SK-N-SH (cell line): ENCODE measurements around the gene PORCN. TPM values are rescaled to one million over a fixed set of nuclear protein-coding genes. Genes with fewer than 3 reads are reported as not detected.

Experiments used
- CTCF ChIA-PET: fragments of 300-600, 350-600 bp; formaldehyde crosslinking; extraction: SDS; loops from one replicate; lab custom pipeline; 2021; lab: Yijun Ruan, JAX
- POLR2A ChIA-PET: fragments of 350-600 bp; sonication (Branson Sonifier 250); formaldehyde crosslinking; extraction: SDS; loops from one replicate; lab custom pipeline; 2020; ENCODE audit warnings: antibody characterized with exemption, inconsistent platforms; lab: Yijun Ruan, JAX
- DNase-seq: peaks from one replicate; pipeline ENCODE4 v3.0.0; 2012
- H2AFZ ChIP-seq: fragments of 200-600 bp; sonication (generic); 2 replicates; pipeline ENCODE4 v1.8.1; 2016; ENCODE audit warnings: antibody characterized with exemption, mild to moderate bottlenecking, low read depth
- H3F3A ChIP-seq: fragments of 200-600 bp; sonication (generic); replicated peaks from 2 replicates; pipeline ENCODE3; 2016; ENCODE audit warnings: antibody characterized with exemption, mild to moderate bottlenecking; ENCODE audit not compliant: insufficient read depth
- H3K27ac ChIP-seq, 2 experiments: fragments of 200-500 bp in 1 of 2; fragments of 200-600 bp in 1 of 2; sonication (Bioruptor generic) in 1 of 2; sonication (generic), shearing (Covaris generic) in 1 of 2; 2 replicates each; pipeline versions ENCODE4 v1.5.1 to v1.6.1; 2014 to 2016; ENCODE audit warnings: low read depth in 2 of 2, inconsistent platforms in 1 of 2, low read length in 1 of 2, mild to moderate bottlenecking in 1 of 2, mixed read lengths in 1 of 2
- H3K27me3 ChIP-seq: fragments of 200-600 bp; sonication (generic), shearing (Covaris generic); 2 replicates; pipeline ENCODE4 v1.6.1; 2016; ENCODE audit warnings: mixed run types; ENCODE audit not compliant: insufficient read depth
- H3K36me3 ChIP-seq, 2 experiments: fragments of 200-500 bp in 1 of 2; fragments of 200-600 bp in 1 of 2; sonication (Bioruptor generic) in 1 of 2; sonication (generic) in 1 of 2; replicated peaks in 1 of 2; 2 replicates each; pipeline versions ENCODE3 to v1.5.1; 2014 to 2016; ENCODE audit warnings: low read length in 1 of 2, mild to moderate bottlenecking in 1 of 2; ENCODE audit not compliant: insufficient read depth in 2 of 2, control insufficient read depth in 1 of 2
- H3K4me1 ChIP-seq, 2 experiments: fragments of 200-500 bp in 1 of 2; fragments of 200-600 bp in 1 of 2; sonication (Bioruptor generic) in 1 of 2; sonication (generic), shearing (Covaris generic) in 1 of 2; 2 replicates each; pipeline versions ENCODE4 v1.5.1 to v1.6.1; 2014 to 2016; ENCODE audit warnings: low read depth in 1 of 2, low read length in 1 of 2, mixed run types in 1 of 2; ENCODE audit not compliant: insufficient read depth in 2 of 2, control insufficient read depth in 1 of 2
- H3K4me2 ChIP-seq: fragments of 200-600 bp; sonication (generic), shearing (Covaris generic); 2 replicates; pipeline ENCODE4 v1.6.1; 2017; ENCODE audit warnings: mixed run types
- H3K4me3 ChIP-seq, 2 experiments: fragments of 200-500 bp in 1 of 2; fragments of 200-600 bp in 1 of 2; sonication (Bioruptor generic) in 1 of 2; sonication (generic), shearing (Covaris generic) in 1 of 2; 2 replicates each; pipeline versions ENCODE4 v1.5.1 to v1.8.1; 2014 to 2016; ENCODE audit warnings: low read depth in 2 of 2, inconsistent platforms in 1 of 2, low read length in 1 of 2, mild to moderate bottlenecking in 1 of 2, mixed read lengths in 1 of 2, moderate library complexity in 1 of 2
- H3K79me2 ChIP-seq: fragments of 200-600 bp; sonication (generic); 2 replicates; pipeline ENCODE4 v1.8.1; 2017; ENCODE audit warnings: mild to moderate bottlenecking; ENCODE audit not compliant: insufficient read depth
- H3K9ac ChIP-seq: fragments of 200-600 bp; sonication (generic); 2 replicates; pipeline ENCODE4 v1.6.1; 2017; ENCODE audit warnings: mixed run types
- H3K9me2 ChIP-seq: fragments of 200-600 bp; sonication (generic); 2 replicates; pipeline ENCODE4 v1.6.1; 2017; ENCODE audit warnings: mixed run types
- H3K9me3 ChIP-seq: fragments of 200-600 bp; sonication (generic); 2 replicates; pipeline ENCODE4 v1.6.1; 2017; ENCODE audit warnings: mixed run types, mild to moderate bottlenecking, moderate library complexity
- H4K20me1 ChIP-seq: fragments of 200-600 bp; sonication (generic); 2 replicates; pipeline ENCODE4 v1.6.1; 2017; ENCODE audit warnings: mild to moderate bottlenecking, mixed run types; ENCODE audit not compliant: insufficient read depth
- CHD2 ChIP-seq: fragments of 150-350 bp; IDR thresholded peaks from 2 replicates; pipeline ENCODE4 v1.6.1; 2018; ENCODE audit warnings: low read length; ENCODE audit not compliant: partially characterized antibody
- ELF1 ChIP-seq: IDR thresholded peaks from 2 replicates; pipeline ENCODE4 v1.4.0; 2012
- EP300 ChIP-seq, 2 experiments: IDR thresholded peaks; 2 replicates each; pipeline versions ENCODE4 v1.4.0 to v1.6.1; 2012; ENCODE audit warnings: borderline replicate concordance in 1 of 2, low read depth in 1 of 2, low read length in 1 of 2
- FOXM1 ChIP-seq: IDR thresholded peaks from 2 replicates; pipeline ENCODE4 v1.4.0; 2012; ENCODE audit warnings: low read depth, mild to moderate bottlenecking
- GABPA ChIP-seq: IDR thresholded peaks from 2 replicates; pipeline ENCODE4 v1.4.0; 2012; ENCODE audit warnings: low read depth, mild to moderate bottlenecking
- GATA2 ChIP-seq: sonication (generic); formaldehyde crosslinking; IDR thresholded peaks from 2 replicates; pipeline ENCODE4 v1.5.0; 2020; ENCODE audit warnings: mild to moderate bottlenecking, missing genetic modification reagents
- IRF3 ChIP-seq: fragments of 150-350 bp; IDR thresholded peaks from 2 replicates; pipeline ENCODE4 v1.6.1; 2016; ENCODE audit warnings: mild to moderate bottlenecking, low read depth, low read length
- MEF2A ChIP-seq: IDR thresholded peaks from 2 replicates; pipeline ENCODE4 v1.4.0; 2012; ENCODE audit warnings: low read depth, borderline replicate concordance
- NRF1 ChIP-seq: IDR thresholded peaks from 2 replicates; pipeline ENCODE4 v1.6.1; 2012; ENCODE audit warnings: low read depth, mild to moderate bottlenecking, low read length
- PBX3 ChIP-seq: IDR thresholded peaks from 2 replicates; pipeline ENCODE4; 2012
- POLR2AphosphoS5 ChIP-seq: IDR thresholded peaks from 2 replicates; pipeline ENCODE4 v1.6.1; 2012; ENCODE audit warnings: low read depth, low read length
- RAD21 ChIP-seq: IDR thresholded peaks from 2 replicates; pipeline ENCODE4 v1.6.1; 2012; ENCODE audit warnings: mild to moderate bottlenecking, low read length
- RXRA ChIP-seq: IDR thresholded peaks from 2 replicates; pipeline ENCODE4 v1.4.0; 2012; ENCODE audit warnings: low read depth, mild to moderate bottlenecking, borderline replicate concordance
- SIN3A ChIP-seq: IDR thresholded peaks from 2 replicates; pipeline ENCODE4 v1.6.1; 2012; ENCODE audit warnings: low read depth, mild to moderate bottlenecking, low read length, moderate library complexity, borderline replicate concordance
- TAF1 ChIP-seq: IDR thresholded peaks from 2 replicates; pipeline ENCODE4 v1.6.1; 2012; ENCODE audit warnings: low read depth, mild to moderate bottlenecking, low read length, moderate library complexity, borderline replicate concordance
- TCF12 ChIP-seq: IDR thresholded peaks from 2 replicates; pipeline ENCODE4 v1.4.0; 2012
- ZBTB33 ChIP-seq: IDR thresholded peaks from 2 replicates; pipeline ENCODE4 v1.4.0; 2012; ENCODE audit warnings: low read depth, borderline replicate concordance
- WGBS: methylation state at CpG from one replicate; pipeline ENCODE4 v1.1.6; 2017; ENCODE audit warnings: low lambda C conversion rate; 5-methylcytosine and 5-hydroxymethylcytosine counted together
- polyA plus RNA-seq, 3 experiments: library from polyadenylated mRNA; depleted of rRNA; stranded (reverse); fragments of >200 nt; gene quantifications; 2 replicates each; pipeline ENCODE4 v1.2.3, GENCODE V29; 2012
- TF ChIP-seq, protein P1 (sequence below): IDR thresholded peaks from 2 replicates; pipeline ENCODE4 v1.4.0; 2012; ENCODE audit warnings: low read depth, borderline replicate concordance
- TF ChIP-seq, protein P2 (sequence below): IDR thresholded peaks from 2 replicates; pipeline ENCODE4 v1.4.0; 2012; ENCODE audit warnings: low read depth

Gene PORCN
- polyA plus RNA-seq, 1 of the 3 experiments (the other 2 are of a cell fraction): 11.0 TPM

DNA sequence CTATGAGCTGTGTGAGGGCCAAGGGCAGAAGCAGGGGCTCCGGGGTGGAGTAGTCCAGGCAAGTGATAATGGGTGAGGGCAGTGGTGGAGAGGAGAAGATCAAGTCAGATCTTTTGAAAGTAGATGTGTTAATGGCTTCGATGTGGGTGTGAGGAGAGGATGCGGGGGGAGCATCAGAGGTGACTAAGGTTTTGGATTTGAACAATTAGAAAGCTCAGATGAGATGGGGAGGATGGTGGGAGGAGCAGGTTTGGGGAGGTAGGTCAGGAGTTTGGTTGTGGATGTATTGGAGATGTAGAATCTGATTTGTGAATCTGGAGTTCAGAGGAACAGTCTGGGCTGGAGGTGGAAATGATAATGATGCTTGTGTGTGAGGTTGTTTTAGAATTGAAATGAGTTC is 28.2 kb upstream of the PORCN start:
- no peak for DNase-seq
- Histone ChIP-seq H3K36me3 (no peaks in the 10 kb centered on the region), H3K4me1 (peaks cover 0 to 4% of the 10 kb centered on the region in 2 experiments; a peak in 1 of 4 replicates), H3K9ac (no peak overlapping the region), H3K9me2 (no peaks in the 10 kb centered on the region), H3K9me3 (no peaks in the 10 kb centered on the region), H3K4me2 (no peak overlapping the region), H3K27me3 (no peaks in the 10 kb centered on the region; the same call in 1 of the 2 replicates), H3K4me3 (no peak overlapping the region), H3K27ac (no peak overlapping the region), H3K79me2 (peaks cover 32% of the 10 kb centered on the region), H4K20me1 (peaks cover 3% of the 10 kb centered on the region; the same call in 1 of the 2 replicates), H3F3A (no peaks in the 10 kb centered on the region), H2AFZ (no peak overlapping the region)
- POLR2A ChIA-PET: no interaction called here
- TF ChIP-seq POLR2AphosphoS5: no peak
- no peak for TF ChIP-seq EP300 (IDR thresholded peaks at IDR 0.05; ENCODE audit: borderline replicate concordance in 1 of 2, low read depth in 1 of 2, low read length in 1 of 2)
- TF ChIP-seq RXRA: no peak
- no peak for TF ChIP-seq TCF12
- no peak for TF ChIP-seq IRF3
- no peak for TF ChIP-seq GABPA
- no peak for TF ChIP-seq PBX3
- TF ChIP-seq TAF1: no peak
- TF ChIP-seq CHD2: no peak
- TF ChIP-seq, protein P1, sequence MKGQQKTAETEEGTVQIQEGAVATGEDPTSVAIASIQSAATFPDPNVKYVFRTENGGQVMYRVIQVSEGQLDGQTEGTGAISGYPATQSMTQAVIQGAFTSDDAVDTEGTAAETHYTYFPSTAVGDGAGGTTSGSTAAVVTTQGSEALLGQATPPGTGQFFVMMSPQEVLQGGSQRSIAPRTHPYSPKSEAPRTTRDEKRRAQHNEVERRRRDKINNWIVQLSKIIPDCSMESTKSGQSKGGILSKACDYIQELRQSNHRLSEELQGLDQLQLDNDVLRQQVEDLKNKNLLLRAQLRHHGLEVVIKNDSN: no peak
- no peak for TF ChIP-seq ZBTB33
- TF ChIP-seq FOXM1: no peak
- TF ChIP-seq ELF1: no peak
- no peak for TF ChIP-seq GATA2 (CRISPR knock-in tag)
- TF ChIP-seq, protein P2, sequence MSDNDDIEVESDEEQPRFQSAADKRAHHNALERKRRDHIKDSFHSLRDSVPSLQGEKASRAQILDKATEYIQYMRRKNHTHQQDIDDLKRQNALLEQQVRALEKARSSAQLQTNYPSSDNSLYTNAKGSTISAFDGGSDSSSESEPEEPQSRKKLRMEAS: no peak
- TF ChIP-seq MEF2A: no peak
- TF ChIP-seq RAD21: no peak
- no peak for TF ChIP-seq NRF1
- TF ChIP-seq SIN3A: no peak
- CTCF ChIA-PET: no interaction called here
- WGBS: 44% methylated on average over 3 of the region's 3 CpGs
